RWPE2 (cell line): Measurements from ENCODE around the gene C3orf20.

Experiments
- ATAC-seq: fragments of 200-7000 bp; cut with Tn5 transposase; 3 replicates; pipeline ENCODE4 v1.9.1; 2021; ENCODE audit warnings: low read depth
- DNase-seq: peaks from one replicate; pipeline ENCODE4 v3.0.0-alpha.2; 2020; ENCODE audit warnings: low spot score
- H3K27ac ChIP-seq: fragments of 450-650 bp; 2 replicates; pipeline ENCODE4 v1.5.1; 2017; ENCODE audit warnings: mild to moderate bottlenecking; ENCODE audit not compliant: poor library complexity, severe bottlenecking
- H3K27me3 ChIP-seq: fragments of 250-450 bp; sonication (Bioruptor Pico); 2 replicates; pipeline ENCODE4 v1.5.1; 2021; ENCODE audit warnings: mild to moderate bottlenecking, moderate library complexity; ENCODE audit not compliant: insufficient read depth, poor library complexity, severe bottlenecking
- H3K36me3 ChIP-seq: fragments of 250-450 bp; sonication (Bioruptor Pico); 2 replicates; pipeline ENCODE4 v1.5.1; 2020; ENCODE audit warnings: low read depth, mild to moderate bottlenecking, moderate library complexity
- H3K4me1 ChIP-seq: fragments of 250-450 bp; sonication (Bioruptor Pico); 2 replicates; pipeline ENCODE4 v1.5.1; 2021; ENCODE audit warnings: mild to moderate bottlenecking, moderate library complexity; ENCODE audit not compliant: insufficient read depth, poor library complexity, severe bottlenecking
- H3K4me3 ChIP-seq: fragments of 250-450 bp; sonication (Bioruptor Pico); 2 replicates; pipeline ENCODE4 v1.5.1; 2021; ENCODE audit warnings: mild to moderate bottlenecking, moderate library complexity; ENCODE audit not compliant: severe bottlenecking
- H3K9me3 ChIP-seq: fragments of 250-450 bp; sonication (Bioruptor Pico); 2 replicates; pipeline ENCODE4 v1.5.1; 2021; ENCODE audit warnings: mild to moderate bottlenecking, moderate library complexity; ENCODE audit not compliant: severe bottlenecking
- TF ChIP-seq, protein P1 (sequence below): fragments of 450-650 bp; IDR thresholded peaks from one replicate; pipeline ENCODE4 v1.5.1; 2017; ENCODE audit warnings: mild to moderate bottlenecking, moderate library complexity; ENCODE audit not compliant: poor library complexity, severe bottlenecking

Gene C3orf20

DNA sequence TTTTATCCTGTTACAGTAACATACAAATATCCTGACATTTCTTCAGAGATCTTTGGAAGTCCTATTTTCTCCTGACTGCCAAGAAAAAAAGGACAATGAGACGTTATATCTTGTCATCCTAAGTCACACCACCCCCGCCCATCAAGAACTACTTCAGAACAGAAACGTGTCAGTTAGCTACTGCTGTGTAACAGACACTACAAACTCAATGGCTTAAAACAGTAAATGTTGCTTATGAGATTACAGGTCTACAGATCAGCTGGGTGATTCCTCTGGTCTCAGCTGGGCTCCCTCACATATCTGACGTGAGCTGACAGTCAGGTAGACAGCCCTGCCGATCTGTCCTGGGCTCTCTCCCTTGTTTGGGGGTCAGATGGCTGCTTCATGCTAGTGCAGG lies 43.8 kb upstream of the C3orf20 start:
- Histone ChIP-seq H3K4me3 (no peak overlapping the region), H3K4me1 (peaks cover 3% of the 10 kb centered on the region), H3K27ac (no peak overlapping the region), H3K36me3 (no peaks in the 10 kb centered on the region), H3K27me3 (no peaks in the 10 kb centered on the region), H3K9me3 (no peaks in the 10 kb centered on the region)
- ATAC-seq, result no peak
- TF ChIP-seq, protein P1, sequence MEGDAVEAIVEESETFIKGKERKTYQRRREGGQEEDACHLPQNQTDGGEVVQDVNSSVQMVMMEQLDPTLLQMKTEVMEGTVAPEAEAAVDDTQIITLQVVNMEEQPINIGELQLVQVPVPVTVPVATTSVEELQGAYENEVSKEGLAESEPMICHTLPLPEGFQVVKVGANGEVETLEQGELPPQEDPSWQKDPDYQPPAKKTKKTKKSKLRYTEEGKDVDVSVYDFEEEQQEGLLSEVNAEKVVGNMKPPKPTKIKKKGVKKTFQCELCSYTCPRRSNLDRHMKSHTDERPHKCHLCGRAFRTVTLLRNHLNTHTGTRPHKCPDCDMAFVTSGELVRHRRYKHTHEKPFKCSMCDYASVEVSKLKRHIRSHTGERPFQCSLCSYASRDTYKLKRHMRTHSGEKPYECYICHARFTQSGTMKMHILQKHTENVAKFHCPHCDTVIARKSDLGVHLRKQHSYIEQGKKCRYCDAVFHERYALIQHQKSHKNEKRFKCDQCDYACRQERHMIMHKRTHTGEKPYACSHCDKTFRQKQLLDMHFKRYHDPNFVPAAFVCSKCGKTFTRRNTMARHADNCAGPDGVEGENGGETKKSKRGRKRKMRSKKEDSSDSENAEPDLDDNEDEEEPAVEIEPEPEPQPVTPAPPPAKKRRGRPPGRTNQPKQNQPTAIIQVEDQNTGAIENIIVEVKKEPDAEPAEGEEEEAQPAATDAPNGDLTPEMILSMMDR, result no peak
- DNase-seq, result no peak

- TF ChIP-seq, protein P1, result no peak
- ATAC-seq, result no peak
- DNase-seq, result no peak
- H3K4me3 ChIP-seq, result no peak overlapping the region
- H3K27ac ChIP-seq, result no peak overlapping the region
- H3K9me3 ChIP-seq, result no peaks in the 10 kb centered on the region
- H3K36me3 ChIP-seq, result no peaks in the 10 kb centered on the region
- H3K27me3 ChIP-seq, result no peaks in the 10 kb centered on the region
- peaks cover 3% of the 10 kb centered on the region for H3K4me1 ChIP-seq
Measured at GRCh38 chr3:14631687-14632441, 43.1 kb upstream of the C3orf20 start.

DNA sequence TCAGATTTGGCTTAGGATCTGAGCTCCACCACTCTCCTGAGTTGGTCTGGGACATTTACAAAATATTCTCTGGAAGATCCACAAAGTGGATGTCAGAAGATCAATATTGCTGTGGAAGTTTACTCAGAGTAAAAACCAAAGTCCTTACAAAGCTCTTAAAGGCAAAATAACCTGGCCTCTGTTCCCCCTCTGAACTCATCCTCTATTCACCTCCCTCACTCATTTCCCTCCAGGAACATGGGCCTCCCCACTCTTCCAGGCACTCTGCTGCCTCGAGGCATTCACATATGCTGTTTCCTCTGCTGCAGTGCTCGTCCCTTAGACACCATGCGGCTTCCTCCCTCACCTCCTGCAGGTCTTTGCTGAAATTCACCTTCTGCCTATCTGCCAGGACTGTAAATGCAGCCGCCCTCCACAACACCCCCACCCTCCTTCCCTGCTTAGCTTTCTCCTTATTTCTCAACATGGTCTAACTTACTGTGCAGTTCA lies 42.5 kb upstream of the C3orf20 start:
- peaks cover 3% of the 10 kb centered on the region for H3K4me1 ChIP-seq
- ATAC-seq, result no peak
- no peak overlapping the region for H3K4me3 ChIP-seq
- TF ChIP-seq, protein P1, result no peak
- no peaks in the 10 kb centered on the region for H3K36me3 ChIP-seq
- H3K27me3 ChIP-seq, result no peaks in the 10 kb centered on the region
- no peak overlapping the region for H3K27ac ChIP-seq
- no peaks in the 10 kb centered on the region for H3K9me3 ChIP-seq
- no peak for DNase-seq

- Histone ChIP-seq H3K27me3 (no peaks in the 10 kb centered on the region), H3K4me1 (peaks cover 3% of the 10 kb centered on the region)
Measured at GRCh38 chr3:14633417-14633816, 41.5 kb upstream of the C3orf20 start.

More at GRCh38 chr3:14633417-14633816, 41.5 kb upstream of the C3orf20 start:
- DNase-seq (no peak), ATAC-seq (no peak)
- TF ChIP-seq, protein P1, result no peak
- Histone ChIP-seq H3K9me3 (no peaks in the 10 kb centered on the region), H3K27ac (no peak overlapping the region), H3K4me3 (no peak overlapping the region), H3K36me3 (no peaks in the 10 kb centered on the region)
